AG10803 (cell line): ENCODE measurements around the gene TMEM45A.
"Not testable (repeated sequence)": the region's sequence is repeated elsewhere in the genome, so short reads cannot be mapped to it uniquely, and the experiment has no call there.

Source experiments
- DNase-seq: peaks from one replicate; pipeline ENCODE4 v3.0.0; 2010; ENCODE audit warnings: low read depth
- H3K4me3 ChIP-seq: 2 replicates; pipeline ENCODE4 v1.5.1; 2011; ENCODE audit warnings: mild to moderate bottlenecking, low read length, control low read depth
- TF ChIP-seq, protein P1 (sequence below): conservative IDR thresholded peaks from 2 replicates; pipeline ENCODE4 v1.5.1; 2011; ENCODE audit warnings: mild to moderate bottlenecking, low read length, control low read depth, inconsistent platforms

TMEM45A gene

DNA sequence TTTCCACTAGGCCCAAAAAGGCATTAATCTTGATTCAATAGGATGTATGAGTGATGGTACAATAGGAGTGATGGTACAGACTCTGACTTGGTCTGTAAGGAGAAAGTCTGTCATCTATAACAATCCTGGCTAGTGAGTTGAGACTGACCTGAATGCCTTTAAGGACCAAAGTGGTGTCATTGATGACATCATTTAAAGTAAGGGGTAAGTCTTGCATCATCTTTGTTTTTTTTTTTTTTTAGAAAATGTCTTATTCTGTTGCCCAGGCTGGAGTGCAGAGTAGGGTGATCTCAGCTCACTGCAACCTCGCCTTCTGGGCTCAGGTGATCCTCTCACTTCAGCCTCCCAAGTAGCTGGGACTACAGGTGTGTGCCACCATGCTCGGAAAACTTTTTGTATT lies 5.6 kb upstream of the TMEM45A start:
- DNase-seq = no peak
- H3K4me3 ChIP-seq = no peak overlapping the region
- TF ChIP-seq, protein P1, sequence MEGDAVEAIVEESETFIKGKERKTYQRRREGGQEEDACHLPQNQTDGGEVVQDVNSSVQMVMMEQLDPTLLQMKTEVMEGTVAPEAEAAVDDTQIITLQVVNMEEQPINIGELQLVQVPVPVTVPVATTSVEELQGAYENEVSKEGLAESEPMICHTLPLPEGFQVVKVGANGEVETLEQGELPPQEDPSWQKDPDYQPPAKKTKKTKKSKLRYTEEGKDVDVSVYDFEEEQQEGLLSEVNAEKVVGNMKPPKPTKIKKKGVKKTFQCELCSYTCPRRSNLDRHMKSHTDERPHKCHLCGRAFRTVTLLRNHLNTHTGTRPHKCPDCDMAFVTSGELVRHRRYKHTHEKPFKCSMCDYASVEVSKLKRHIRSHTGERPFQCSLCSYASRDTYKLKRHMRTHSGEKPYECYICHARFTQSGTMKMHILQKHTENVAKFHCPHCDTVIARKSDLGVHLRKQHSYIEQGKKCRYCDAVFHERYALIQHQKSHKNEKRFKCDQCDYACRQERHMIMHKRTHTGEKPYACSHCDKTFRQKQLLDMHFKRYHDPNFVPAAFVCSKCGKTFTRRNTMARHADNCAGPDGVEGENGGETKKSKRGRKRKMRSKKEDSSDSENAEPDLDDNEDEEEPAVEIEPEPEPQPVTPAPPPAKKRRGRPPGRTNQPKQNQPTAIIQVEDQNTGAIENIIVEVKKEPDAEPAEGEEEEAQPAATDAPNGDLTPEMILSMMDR = no peak

DNA sequence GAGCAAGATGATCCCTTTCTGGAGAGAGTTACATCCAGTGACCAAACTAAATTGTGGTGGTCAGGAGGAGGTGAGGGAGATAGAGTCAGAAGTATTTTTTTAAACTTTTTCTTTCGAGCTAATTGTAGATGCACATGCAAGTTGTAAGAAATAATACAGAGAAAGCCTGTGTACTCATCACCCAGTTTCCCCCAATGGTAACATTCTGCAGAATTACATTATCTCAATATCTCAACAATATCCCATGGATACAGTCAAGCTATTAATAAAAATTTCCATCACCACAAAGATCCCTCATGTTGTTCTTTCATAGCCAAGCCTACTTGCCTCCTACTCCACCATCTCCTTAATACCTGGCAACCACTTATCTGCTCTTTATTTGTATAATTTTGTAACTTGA lies 3.3 kb upstream of the TMEM45A start:
- no peak for DNase-seq
- TF ChIP-seq, protein P1 = no peak
- no peak overlapping the region for H3K4me3 ChIP-seq

- peak; percentile 87 for DNase-seq
- no peak overlapping the region for H3K4me3 ChIP-seq
Measured at GRCh38 chr3:100496711-100497261, 4.4 kb downstream of the TMEM45A start.

GRCh38 chr3:100499651-100500050 lies 7.2 kb downstream of the TMEM45A start:
- H3K4me3 ChIP-seq = no peak overlapping the region
- TF ChIP-seq, protein P1 = no peak
- DNase-seq = no peak

More at GRCh38 chr3:100496711-100497261, 4.4 kb downstream of the TMEM45A start:
- TF ChIP-seq, protein P1 = no peak

DNA sequence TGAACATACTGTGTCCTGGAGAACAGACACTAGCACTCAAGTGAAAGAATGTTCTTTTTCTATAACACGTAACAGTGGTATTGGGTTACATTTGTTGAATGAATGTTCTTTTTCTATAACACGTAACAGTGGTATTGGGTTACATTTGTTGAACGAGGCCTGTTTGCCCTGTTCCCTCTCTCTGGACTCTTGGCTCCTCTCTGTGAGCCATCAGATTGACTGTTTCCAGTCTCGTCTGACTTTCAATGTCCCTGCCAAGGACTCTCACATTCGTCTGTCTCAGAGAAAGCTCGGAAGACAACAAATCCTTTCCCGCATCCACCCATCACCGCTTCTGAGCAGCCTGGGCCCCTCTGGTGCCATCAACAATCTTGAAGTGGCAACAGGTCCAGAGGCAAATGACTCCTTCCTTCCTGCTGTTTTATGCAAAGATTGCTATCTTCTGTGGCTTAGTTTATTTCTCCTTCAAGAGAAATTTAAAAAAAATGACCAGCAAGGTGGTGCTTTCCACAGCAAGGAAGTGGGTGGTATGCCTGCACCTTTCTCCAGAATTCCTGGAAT lies 8.0 kb downstream of the TMEM45A start:
- TF ChIP-seq, protein P1 = no peak
- DNase-seq = no peak
- no peak overlapping the region for H3K4me3 ChIP-seq

- TF ChIP-seq, protein P1 = no peak
Measured at GRCh38 chr3:100503448-100503847, 11.0 kb downstream of the TMEM45A start.

DNA sequence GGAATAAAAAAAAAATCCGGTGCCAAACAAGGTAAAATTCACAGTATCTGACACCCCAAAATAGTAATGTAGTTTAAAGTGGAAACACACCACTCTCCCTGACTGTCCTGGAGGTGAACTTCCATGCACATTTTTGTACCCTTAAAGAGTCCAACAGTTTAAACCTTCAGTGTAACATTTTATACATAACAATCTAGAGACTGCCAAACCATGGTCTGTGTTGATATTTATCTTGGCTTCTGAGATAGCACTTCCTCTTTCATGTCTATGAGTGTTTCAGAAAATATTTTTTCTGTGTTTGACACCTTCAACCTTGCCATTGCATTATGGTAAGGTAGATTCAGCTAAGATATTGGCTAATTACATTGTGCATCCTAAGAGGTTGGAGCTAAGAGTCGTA lies 13.9 kb downstream of the TMEM45A start:
- H3K4me3 ChIP-seq = no peak overlapping the region
- TF ChIP-seq, protein P1 = no peak
- peak; percentile 38 for DNase-seq

More at GRCh38 chr3:100503448-100503847, 11.0 kb downstream of the TMEM45A start:
- H3K4me3 ChIP-seq = no peak overlapping the region
- no peak for DNase-seq

DNA sequence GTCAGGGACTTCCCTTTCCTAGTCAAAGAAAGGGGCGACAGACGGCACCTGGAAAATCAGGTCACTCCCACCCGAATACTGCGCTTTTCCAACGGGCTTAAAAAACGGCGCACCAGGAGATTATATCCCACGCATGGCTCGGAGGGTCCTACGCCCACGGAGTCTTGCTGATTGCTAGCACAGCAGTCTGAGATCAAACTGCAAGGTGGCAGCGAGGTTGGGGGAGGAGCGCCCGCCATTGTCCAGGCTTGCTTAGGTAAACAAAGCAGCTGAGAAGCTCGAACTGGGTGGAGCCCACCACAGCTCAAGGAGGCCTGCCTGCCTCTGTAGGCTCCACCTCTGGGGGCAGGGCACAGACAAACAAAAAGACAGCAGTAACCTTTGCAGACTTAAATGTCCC lies 17.4 kb downstream of the TMEM45A start:
- H3K4me3 ChIP-seq, DNase-seq: not testable (repeated sequence)
